HCT116 (cell line): ENCODE data around the gene EGFR.

Experiments
- CEBPB ChIP-seq: IDR thresholded peaks from 2 replicates; pipeline ENCODE4 v1.6.1; 2012; ENCODE audit warnings: low read depth
- EZH2 ChIP-seq: fragments of 200-600 bp; sonication (generic); IDR thresholded peaks from 2 replicates; pipeline ENCODE4 v1.6.1; 2017; ENCODE audit warnings: antibody characterized with exemption, mixed run types
- POLR2A ChIP-seq: IDR thresholded peaks from 2 replicates; pipeline ENCODE4 v1.7.0; 2011; ENCODE audit warnings: borderline replicate concordance; ENCODE audit not compliant: insufficient read depth, insufficient read length; ENCODE audit errors: extremely low read depth
- RAD21 ChIP-seq: IDR thresholded peaks from 2 replicates; pipeline ENCODE4 v1.6.1; 2012; ENCODE audit warnings: low read depth, mild to moderate bottlenecking
- TF ChIP-seq, protein P1 (sequence below), 3 experiments: fragments of 200-600 bp in 1 of 3; sonication (generic) in 1 of 3; IDR thresholded peaks in 2 of 3; conservative IDR thresholded peaks in 1 of 3; 2 replicates each; pipeline ENCODE4 v1.5.1; 2012 to 2017; ENCODE audit warnings: low read depth in 2 of 3, low read length in 2 of 3, antibody characterized with exemption in 1 of 3, borderline replicate concordance in 1 of 3, control low read depth in 1 of 3, mild to moderate bottlenecking in 1 of 3, mixed read lengths in 1 of 3, mixed run types in 1 of 3, moderate library complexity in 1 of 3; ENCODE audit not compliant: insufficient read depth in 1 of 3

DNA sequence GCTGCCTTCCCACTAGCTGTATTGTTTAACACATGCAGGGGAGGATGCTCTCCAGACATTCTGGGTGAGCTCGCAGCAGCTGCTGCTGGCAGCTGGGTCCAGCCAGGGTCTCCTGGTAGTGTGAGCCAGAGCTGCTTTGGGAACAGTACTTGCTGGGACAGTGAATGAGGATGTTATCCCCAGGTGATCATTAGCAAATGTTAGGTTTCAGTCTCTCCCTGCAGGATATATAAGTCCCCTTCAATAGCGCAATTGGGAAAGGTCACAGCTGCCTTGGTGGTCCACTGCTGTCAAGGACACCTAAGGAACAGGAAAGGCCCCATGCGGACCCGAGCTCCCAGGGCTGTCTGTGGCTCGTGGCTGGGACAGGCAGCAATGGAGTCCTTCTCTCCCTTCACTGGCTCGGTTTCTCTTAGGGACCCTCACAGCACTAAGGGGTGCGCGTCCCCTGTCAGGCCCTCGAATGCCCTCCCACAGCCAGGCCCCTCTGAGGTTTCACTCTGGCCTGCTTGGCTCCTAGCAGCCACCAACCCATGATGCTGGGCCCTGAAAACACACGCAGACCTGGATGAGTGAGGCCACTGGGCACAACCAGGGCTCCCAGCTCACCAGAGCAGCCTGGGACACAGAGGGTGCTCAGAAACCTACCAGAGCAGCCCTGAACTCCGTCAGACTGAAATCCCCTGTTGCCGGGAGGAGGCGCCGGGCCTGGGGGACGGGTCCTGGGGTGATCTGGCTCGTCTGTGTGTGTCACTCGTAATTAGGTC, 173.3 kb downstream of the EGFR start:
- no peak for TF ChIP-seq POLR2A
- TF ChIP-seq, protein P1, sequence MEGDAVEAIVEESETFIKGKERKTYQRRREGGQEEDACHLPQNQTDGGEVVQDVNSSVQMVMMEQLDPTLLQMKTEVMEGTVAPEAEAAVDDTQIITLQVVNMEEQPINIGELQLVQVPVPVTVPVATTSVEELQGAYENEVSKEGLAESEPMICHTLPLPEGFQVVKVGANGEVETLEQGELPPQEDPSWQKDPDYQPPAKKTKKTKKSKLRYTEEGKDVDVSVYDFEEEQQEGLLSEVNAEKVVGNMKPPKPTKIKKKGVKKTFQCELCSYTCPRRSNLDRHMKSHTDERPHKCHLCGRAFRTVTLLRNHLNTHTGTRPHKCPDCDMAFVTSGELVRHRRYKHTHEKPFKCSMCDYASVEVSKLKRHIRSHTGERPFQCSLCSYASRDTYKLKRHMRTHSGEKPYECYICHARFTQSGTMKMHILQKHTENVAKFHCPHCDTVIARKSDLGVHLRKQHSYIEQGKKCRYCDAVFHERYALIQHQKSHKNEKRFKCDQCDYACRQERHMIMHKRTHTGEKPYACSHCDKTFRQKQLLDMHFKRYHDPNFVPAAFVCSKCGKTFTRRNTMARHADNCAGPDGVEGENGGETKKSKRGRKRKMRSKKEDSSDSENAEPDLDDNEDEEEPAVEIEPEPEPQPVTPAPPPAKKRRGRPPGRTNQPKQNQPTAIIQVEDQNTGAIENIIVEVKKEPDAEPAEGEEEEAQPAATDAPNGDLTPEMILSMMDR (IDR thresholded peaks at IDR 0.05 in 2 of 3, conservative IDR thresholded peaks at IDR 0.05 in 1 of 3; ENCODE audit: borderline replicate concordance in 1 of 3, insufficient read depth in 1 of 3, low read depth in 2 of 3, low read length in 2 of 3) = no peak
- TF ChIP-seq RAD21 = no peak
- no peak for TF ChIP-seq CEBPB
- TF ChIP-seq EZH2 = no peak
